H1 (cell line): Measurements from ENCODE around the gene ZBTB16. TPM values are rescaled to one million over a fixed set of nuclear protein-coding genes. Genes with fewer than 3 reads are reported as not detected.

Experiments
- CTCF ChIA-PET: fragments of 300-600 bp; sonication (Branson Sonifier 250); formaldehyde crosslinking; loops from one replicate; lab custom pipeline; 2021; ENCODE audit not compliant: partially characterized antibody; lab: Charles Lee
- POLR2A ChIA-PET: fragments of 300-600 bp; sonication (Branson Sonifier 250); formaldehyde crosslinking; loops from one replicate; lab custom pipeline; 2021; ENCODE audit warnings: inconsistent platforms; ENCODE audit not compliant: partially characterized antibody; lab: Charles Lee
- DNase-seq, 2 experiments: peaks; one replicate each; pipeline versions ENCODE4 v3.0.0 to v3.0.0-alpha.2; 2010 to 2022; ENCODE audit warnings: low spot score in 2 of 2, low read depth in 1 of 2, mixed read lengths in 1 of 2
- FAIRE-seq: peaks from 2 replicates; lab custom pipeline; 2011; peaks lifted over from hg19 to GRCh38; lab: Jason Lieb, UNC
- H2AFZ ChIP-seq: 2 replicates; pipeline ENCODE4 v1.8.1; 2012; ENCODE audit warnings: low read length, inconsistent platforms
- H2AK5ac ChIP-seq: 2 replicates; pipeline ENCODE4 v1.6.1; 2013; ENCODE audit warnings: low read depth, low read length
- H2BK120ac ChIP-seq: replicated peaks from 2 replicates; pipeline ENCODE3; 2013; ENCODE audit warnings: low read depth, low read length, inconsistent platforms
- H2BK12ac ChIP-seq: 2 replicates; pipeline ENCODE4 v1.6.1; 2013; ENCODE audit warnings: low read depth, low read length
- H2BK15ac ChIP-seq: 2 replicates; pipeline ENCODE4 v1.6.1; 2013; ENCODE audit warnings: low read length
- H2BK20ac ChIP-seq: 2 replicates; pipeline ENCODE4 v1.6.1; 2013; ENCODE audit warnings: low read length
- H2BK5ac ChIP-seq: 2 replicates; pipeline ENCODE4 v1.6.1; 2013; ENCODE audit warnings: low read depth, low read length
- H3K14ac ChIP-seq: 2 replicates; pipeline ENCODE4 v1.6.1; 2013; ENCODE audit warnings: inconsistent platforms; ENCODE audit not compliant: insufficient read length
- H3K18ac ChIP-seq: 2 replicates; pipeline ENCODE4 v1.6.1; 2013; ENCODE audit warnings: low read length; ENCODE audit errors: extremely low read depth
- H3K23ac ChIP-seq: 2 replicates; pipeline ENCODE4 v1.6.1; 2013; ENCODE audit warnings: inconsistent platforms; ENCODE audit not compliant: insufficient read length
- H3K23me2 ChIP-seq: 2 replicates; pipeline ENCODE4 v1.6.1; 2013; ENCODE audit warnings: low read depth, low read length
- H3K27ac ChIP-seq: 2 replicates; pipeline ENCODE4 v1.6.1; 2011; ENCODE audit warnings: low read depth, low read length, inconsistent platforms
- H3K27me3 ChIP-seq, 4 experiments: replicated peaks in 1 of 4; 1 replicate in 1 of 4; 2 replicates in 3 of 4; pipeline versions ENCODE4 v1.6.1 to v1.8.1; 2011 to 2013; ENCODE audit warnings: low read length in 3 of 4, mild to moderate bottlenecking in 3 of 4, inconsistent platforms in 2 of 4, mixed read lengths in 2 of 4, moderate library complexity in 1 of 4; ENCODE audit not compliant: control insufficient read depth in 3 of 4, insufficient read depth in 3 of 4; ENCODE audit errors: extremely low read depth in 1 of 4
- H3K36me3 ChIP-seq, 4 experiments: 2 replicates each; pipeline versions ENCODE4 v1.6.1 to v1.8.1; 2011 to 2013; ENCODE audit warnings: mild to moderate bottlenecking in 4 of 4, low read length in 3 of 4, moderate library complexity in 2 of 4, control low read depth in 1 of 4, inconsistent platforms in 1 of 4; ENCODE audit not compliant: insufficient read depth in 4 of 4, control insufficient read depth in 2 of 4
- H3K4ac ChIP-seq: replicated peaks from 2 replicates; pipeline ENCODE3; 2013; ENCODE audit warnings: low read length, low read depth, mixed read lengths, inconsistent platforms; ENCODE audit not compliant: insufficient read length
- H3K4me1 ChIP-seq, 4 experiments: replicated peaks in 1 of 4; 1 replicate in 1 of 4; 2 replicates in 3 of 4; pipeline versions ENCODE4 v1.6.1 to v1.8.1; 2011 to 2013; ENCODE audit warnings: low read length in 3 of 4, inconsistent platforms in 2 of 4, mixed read lengths in 1 of 4; ENCODE audit not compliant: insufficient read depth in 4 of 4, control insufficient read depth in 3 of 4
- H3K4me2 ChIP-seq, 2 experiments: 2 replicates each; pipeline versions ENCODE4 v1.6.1 to v1.8.1; 2011 to 2013; ENCODE audit warnings: low read depth in 2 of 2, low read length in 2 of 2, control low read depth in 1 of 2, inconsistent platforms in 1 of 2, mild to moderate bottlenecking in 1 of 2; ENCODE audit not compliant: insufficient read depth in 1 of 2
- H3K4me3 ChIP-seq, 4 experiments: fragments of 200-600, 300-600 bp in 1 of 4; sonication (generic), shearing (Covaris generic), sonication (Bioruptor Twin) in 1 of 4; 2 replicates each; pipeline versions ENCODE4 v1.5.1 to v1.8.1; 2011 to 2016; ENCODE audit warnings: low read length in 4 of 4, low read depth in 3 of 4, control low read depth in 2 of 4, inconsistent platforms in 2 of 4, mild to moderate bottlenecking in 2 of 4, mixed read lengths in 1 of 4, moderate library complexity in 1 of 4; ENCODE audit not compliant: insufficient read depth in 2 of 4; ENCODE audit errors: extremely low read depth in 1 of 4
- H3K56ac ChIP-seq: replicated peaks from 2 replicates; pipeline ENCODE3; 2013; ENCODE audit warnings: low read depth, mild to moderate bottlenecking, mixed read lengths, low read length, inconsistent platforms; ENCODE audit not compliant: insufficient read length
- H3K79me1 ChIP-seq: 2 replicates; pipeline ENCODE4 v1.6.1; 2013; ENCODE audit warnings: low read depth, low read length, control low read depth
- H3K79me2 ChIP-seq, 2 experiments: 2 replicates each; pipeline versions ENCODE4 v1.6.1 to v1.8.1; 2012 to 2013; ENCODE audit warnings: low read length in 2 of 2, mild to moderate bottlenecking in 2 of 2, inconsistent platforms in 1 of 2; ENCODE audit not compliant: insufficient read depth in 2 of 2, control insufficient read depth in 1 of 2
- H3K9ac ChIP-seq, 4 experiments: replicated peaks in 1 of 4; 1 replicate in 1 of 4; 2 replicates in 3 of 4; pipeline versions ENCODE4 v1.6.1 to v1.8.1; 2011 to 2013; ENCODE audit warnings: low read depth in 3 of 4, low read length in 3 of 4, control low read depth in 2 of 4, mild to moderate bottlenecking in 2 of 4, moderate library complexity in 2 of 4, inconsistent platforms in 1 of 4; ENCODE audit errors: extremely low read depth in 1 of 4
- H3K9me3 ChIP-seq, 2 experiments: 2 replicates each; pipeline versions ENCODE4 v1.6.1 to v1.8.1; 2012 to 2013; ENCODE audit warnings: mild to moderate bottlenecking in 2 of 2, moderate library complexity in 2 of 2, control low read depth in 1 of 2, inconsistent platforms in 1 of 2, low read depth in 1 of 2, low read length in 1 of 2, mixed read lengths in 1 of 2; ENCODE audit not compliant: insufficient read depth in 2 of 2
- H4K20me1 ChIP-seq, 2 experiments: replicated peaks in 1 of 2; 2 replicates each; pipeline versions ENCODE3 to v1.8.1; 2011 to 2013; ENCODE audit warnings: inconsistent platforms in 2 of 2, low read length in 2 of 2, mild to moderate bottlenecking in 1 of 2; ENCODE audit not compliant: insufficient read depth in 2 of 2, control insufficient read depth in 1 of 2
- H4K5ac ChIP-seq: 2 replicates; pipeline ENCODE4 v1.6.1; 2013; ENCODE audit warnings: low read length, low read depth, mixed read lengths, inconsistent platforms; ENCODE audit not compliant: insufficient read length
- H4K8ac ChIP-seq: 2 replicates; pipeline ENCODE4 v1.8.0; 2013; ENCODE audit warnings: mild to moderate bottlenecking, moderate library complexity, low read length, inconsistent platforms; ENCODE audit not compliant: insufficient read depth; ENCODE audit errors: extremely low read depth
- H4K91ac ChIP-seq: replicated peaks from 2 replicates; pipeline ENCODE3; 2013; ENCODE audit warnings: low read length, mixed read lengths, inconsistent platforms; ENCODE audit not compliant: insufficient read length
- ASH2L ChIP-seq: fragments of 200-600, 300-600 bp; sonication (generic); IDR thresholded peaks from one replicate; pipeline ENCODE4 v1.7.1; 2017; ENCODE audit warnings: low read length
- BCL11A ChIP-seq, 2 experiments: IDR thresholded peaks; one replicate each; pipeline ENCODE4 v1.6.1; 2011; ENCODE audit warnings: low read depth in 2 of 2, low read length in 2 of 2, mild to moderate bottlenecking in 2 of 2
- CHD1 ChIP-seq: IDR thresholded peaks from 2 replicates; pipeline ENCODE4 v1.6.1; 2012; ENCODE audit warnings: low read depth, low read length, improper control_type of control experiment
- CTBP2 ChIP-seq: IDR thresholded peaks from 2 replicates; pipeline ENCODE4 v1.7.0; 2011; ENCODE audit warnings: borderline replicate concordance, mild to moderate bottlenecking, moderate library complexity, mixed read lengths, low read length; ENCODE audit not compliant: insufficient read depth, insufficient read length
- GTF2F1 ChIP-seq: IDR thresholded peaks from 2 replicates; pipeline ENCODE4 v1.6.1; 2012; ENCODE audit warnings: low read depth, low read length, improper control_type of control experiment, borderline replicate concordance
- HDAC6 ChIP-seq: IDR thresholded peaks from one replicate; pipeline ENCODE4 v1.7.1; 2012; ENCODE audit warnings: low read depth, mild to moderate bottlenecking, inconsistent platforms, low read length, moderate library complexity
- RFX5 ChIP-seq: IDR thresholded peaks from 2 replicates; pipeline ENCODE4 v1.6.1; 2011; ENCODE audit warnings: low read depth, low read length, improper control_type of control experiment, borderline replicate concordance
- RXRA ChIP-seq: IDR thresholded peaks from 2 replicates; pipeline ENCODE4 v1.6.1; 2011; ENCODE audit warnings: low read depth, mild to moderate bottlenecking, low read length, moderate library complexity; ENCODE audit not compliant: insufficient read depth
- SIN3A ChIP-seq, 2 experiments: IDR thresholded peaks in 1 of 2; conservative IDR thresholded peaks in 1 of 2; 2 replicates each; pipeline ENCODE4 v1.6.1; 2011 to 2012; ENCODE audit warnings: low read length in 2 of 2, improper control_type of control experiment in 1 of 2, low read depth in 1 of 2, mild to moderate bottlenecking in 1 of 2
- SP2 ChIP-seq: IDR thresholded peaks from 2 replicates; pipeline ENCODE4 v1.6.1; 2012; ENCODE audit warnings: mild to moderate bottlenecking, low read length, inconsistent platforms
- TAF1 ChIP-seq: IDR thresholded peaks from 2 replicates; pipeline ENCODE4 v1.6.1; 2011; ENCODE audit warnings: mild to moderate bottlenecking, low read depth, low read length
- TAF7 ChIP-seq: optimal IDR thresholded peaks from 2 replicates; pipeline ENCODE3; 2011; ENCODE audit warnings: low read depth, mild to moderate bottlenecking, inconsistent platforms, low read length, moderate library complexity, borderline replicate concordance
- TEAD4 ChIP-seq: IDR thresholded peaks from 2 replicates; pipeline ENCODE4 v1.6.1; 2012; ENCODE audit warnings: low read depth, low read length, inconsistent platforms, mixed read lengths
- WGBS, 2 experiments: shearing (Covaris generic) in 1 of 2; methylation state at CpG; one replicate each; pipeline versions ENCODE4 v1.1.6 to v1.1.7; 2013 to 2015; ENCODE audit warnings: low lambda C conversion rate in 2 of 2, mixed read lengths in 2 of 2, inconsistent platforms in 1 of 2, low coverage in 1 of 2, missing lambda C conversion rate in 1 of 2; ENCODE audit not compliant: insufficient replicate concordance in 2 of 2, insufficient coverage in 1 of 2, insufficient read length in 1 of 2; ENCODE audit errors: extremely low coverage in 1 of 2, missing lambda C conversion rate in 1 of 2; 5-methylcytosine and 5-hydroxymethylcytosine counted together
- polyA plus RNA-seq, 7 experiments: library from polyadenylated mRNA; depleted of rRNA in 3 of 7; stranded (reverse) in 5 of 7; unstranded in 2 of 7; fragments of >200 nt in 5 of 7; fragments of 200-250 nt in 2 of 7; gene quantifications; 1 replicate in 5 of 7; 2 replicates in 1 of 7; 4 replicates in 1 of 7; pipeline versions ENCODE4 v1.2.1 to v1.2.3, GENCODE V29; 2011 to 2013; ENCODE audit warnings: missing spikeins in 2 of 7, mixed read lengths in 2 of 7
- total RNA-seq: library from RNA; stranded (reverse); fragmentation: NEBNext Ultra II Directional; extraction: Animal tissue kit (Norgen Biotek cat#: 25700); gene quantifications from 2 replicates; pipeline ENCODE4 v1.2.1, GENCODE V29; 2021

The ZBTB16 gene
- total and polyA plus RNA-seq, 2 of the 8 experiments (the other 6 are each of a cell fraction or from before 2014, with no cell fraction given): 0.12 to 0.61 TPM

DNA sequence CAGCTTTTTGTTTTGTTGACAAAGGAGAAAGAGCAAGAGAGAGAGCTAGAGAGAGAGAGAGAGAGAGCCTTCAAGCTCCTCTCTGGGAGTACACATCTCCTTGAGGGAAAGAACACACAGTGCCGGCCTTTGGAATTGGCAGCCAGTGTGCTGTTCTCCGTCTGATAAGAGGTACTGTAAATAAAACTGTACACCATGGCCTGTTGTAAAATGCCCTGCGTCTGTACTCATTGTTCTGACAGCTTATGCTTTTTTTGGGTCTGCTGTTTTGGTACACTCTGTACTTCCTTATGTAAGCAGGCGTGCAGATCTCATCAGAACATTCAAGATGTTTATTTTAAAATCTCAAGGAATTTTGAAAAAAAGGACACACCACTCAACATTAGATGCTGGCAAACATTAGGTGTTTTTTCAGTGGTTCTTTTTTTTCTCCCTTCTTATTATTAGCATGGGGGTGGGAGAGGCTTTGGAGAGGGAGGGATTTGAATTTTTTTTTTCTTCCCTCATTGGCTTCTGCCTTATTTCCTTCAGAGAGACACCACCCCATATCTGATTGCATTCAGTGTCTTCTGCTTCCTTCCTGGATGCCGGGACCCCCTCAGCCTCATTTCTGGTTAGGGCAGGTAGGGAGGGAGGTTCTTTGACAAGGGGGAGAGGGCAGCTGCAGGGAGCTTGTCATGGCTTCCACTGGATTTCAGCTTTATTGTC, 119.9 kb downstream of the ZBTB16 start:
- Histone ChIP-seq H2BK5ac (no peak overlapping the region), H3K9me3 (no peaks in the 10 kb centered on the region), H3K23ac (no peak overlapping the region), H2AFZ (no peak overlapping the region), H3K79me1 (no peaks in the 10 kb centered on the region), H2BK12ac (no peak overlapping the region), H3K27me3 (no peaks in the 10 kb centered on the region), H3K4me2 (no peak overlapping the region), H2BK15ac (no peak overlapping the region), H3K18ac (no peak overlapping the region), H4K20me1 (no peaks in the 10 kb centered on the region), H3K14ac (no peak overlapping the region), H4K8ac (no peak overlapping the region), H3K27ac (no peak overlapping the region), H3K79me2 (no peaks in the 10 kb centered on the region), H4K5ac (no peak overlapping the region), H3K23me2 (no peaks in the 10 kb centered on the region), H3K4me1 (peaks cover 0 to 4% (median 0%) of the 10 kb centered on the region in 4 experiments; a peak in 2 of 7 replicates), H4K91ac (no peak overlapping the region), H2BK120ac (no peak overlapping the region), H3K56ac (no peak overlapping the region), H3K9ac (no peak overlapping the region), H3K4ac (no peak overlapping the region), H3K36me3 (no peaks in the 10 kb centered on the region; a peak in 1 of 8 replicates), H3K4me3 (no peak overlapping the region), H2BK20ac (no peak overlapping the region), H2AK5ac (no peak overlapping the region)
- DNase-seq: no peak
- CTCF ChIA-PET: interaction anchor here (0.7 to 8.8 kb wide), 31 partner anchors 7 to 283 kb away, joined by 3 to 109 read pairs (median 5); no protein-coding TSS in a partner anchor
- WGBS, 2 experiments: 87% methylated on average over 5 of the region's 5 CpGs; no CpG with 5 or more reads in 1 of the 2 experiments
- POLR2A ChIA-PET: interaction anchor here (1.3 kb wide), 1 partner anchor 13 kb away, joined by 4 read pairs; no protein-coding TSS in a partner anchor
- FAIRE-seq: no peak
- TF ChIP-seq CHD1 (no peak), TEAD4 (no peak), TAF1 (no peak), SP2 (no peak), SIN3A (conservative IDR thresholded peaks at IDR 0.05 in 1 of 2, IDR thresholded peaks at IDR 0.05 in 1 of 2; ENCODE audit: low read depth in 1 of 2, low read length in 2 of 2) (no peak), GTF2F1 (no peak), CTBP2 (no peak), TAF7 (no peak), RFX5 (no peak), RXRA (no peak), HDAC6 (no peak), ASH2L (no peak), BCL11A (IDR thresholded peaks at IDR 0.05; ENCODE audit: low read depth in 2 of 2, low read length in 2 of 2) (no peak)
